WTC11 (cell line): ENCODE measurements around the gene ATP6AP1.

ENCODE experiments used
- ATF2 ChIP-seq: sonication (generic); formaldehyde crosslinking; IDR thresholded peaks from 2 replicates; pipeline ENCODE4 v1.8.1; 2022; ENCODE audit warnings: low read depth, missing genetic modification reagents, borderline replicate concordance
- CTCF ChIP-seq: fragments of 200-600 bp; IDR thresholded peaks from 2 replicates; pipeline ENCODE4 v1.8.0; 2022; ENCODE audit warnings: antibody characterized with exemption

GRCh38 chrX:154444755-154445246 lies 16.3 kb downstream of the ATP6AP1 start:
- TF ChIP-seq CTCF (no peak), ATF2 (no peak)
